ENCODE data around the gene CLEC5A.

- TF ChIP-seq CTCF (conservative IDR thresholded peaks at IDR 0.05 in 1 of 2, IDR thresholded peaks at IDR 0.05 in 1 of 2; ENCODE audit: extremely low read depth in 1 of 2, insufficient read depth in 1 of 2, low read depth in 1 of 2, low read length in 2 of 2) (no peak), EZH2 (IDR thresholded peaks at IDR 0.05; ENCODE audit: borderline replicate concordance, low read length) (no peak)
These were observed 1.4 kb downstream of the CLEC5A start for GRCh38 chr7:141945356-141945755.

Data from mammary epithelial cell (primary cell).